NCI-H187 (cell line): ENCODE results near the gene CFDP1.

Experiments
- DNase-seq, 2 experiments: peaks; one replicate each; lab custom pipeline; 2025; lab: John Stamatoyannopoulos, UW

Gene CFDP1

GRCh38 chr16:75372236-75372856, 61.0 kb downstream of the CFDP1 start:
- DNase-seq: no peak

GRCh38 chr16:75371171-75371570, 62.1 kb downstream of the CFDP1 start:
- no peak for DNase-seq

- no peak for DNase-seq
Measured at GRCh38 chr16:75364286-75364791, 69.0 kb downstream of the CFDP1 start.

GRCh38 chr16:75362846-75363245, 70.5 kb downstream of the CFDP1 start:
- no peak for DNase-seq

- no peak for DNase-seq
Measured at GRCh38 chr16:75361936-75362335, 71.4 kb downstream of the CFDP1 start.

GRCh38 chr16:75354170-75354569, 79.1 kb downstream of the CFDP1 start:
- no peak for DNase-seq

- DNase-seq: no peak
Measured at GRCh38 chr16:75351183-75351582, 82.1 kb downstream of the CFDP1 start.

- no peak for DNase-seq
Measured at GRCh38 chr16:75345711-75346110, 87.6 kb downstream of the CFDP1 start.

- no peak for DNase-seq
Measured at GRCh38 chr16:75343941-75344340, 89.4 kb downstream of the CFDP1 start.

GRCh38 chr16:75343286-75343685, 90.0 kb downstream of the CFDP1 start:
- DNase-seq: no peak

GRCh38 chr16:75342308-75342811, 90.9 kb downstream of the CFDP1 start:
- no peak for DNase-seq

GRCh38 chr16:75341564-75342307, 91.6 kb downstream of the CFDP1 start:
- no peak for DNase-seq

GRCh38 chr16:75340741-75341491, 92.4 kb downstream of the CFDP1 start:
- DNase-seq: no peak

GRCh38 chr16:75337430-75337829, 95.9 kb downstream of the CFDP1 start:
- DNase-seq: no peak

- DNase-seq: no peak
Measured at GRCh38 chr16:75336521-75336920, 96.8 kb downstream of the CFDP1 start.

- DNase-seq: no peak
Measured at GRCh38 chr16:75333721-75334163, 99.6 kb downstream of the CFDP1 start.

- DNase-seq: no peak
Measured at GRCh38 chr16:75329943-75330342, 103.4 kb downstream of the CFDP1 start.

GRCh38 chr16:75326333-75326732, 107.0 kb downstream of the CFDP1 start:
- DNase-seq: no peak

GRCh38 chr16:75323933-75324332, 109.4 kb downstream of the CFDP1 start:
- DNase-seq: no peak

GRCh38 chr16:75323198-75323597, 110.1 kb downstream of the CFDP1 start:
- DNase-seq: no peak

- no peak for DNase-seq
Measured at GRCh38 chr16:75322740-75323139, 110.6 kb downstream of the CFDP1 start.

GRCh38 chr16:75320435-75320834, 112.9 kb downstream of the CFDP1 start:
- no peak for DNase-seq
